Activated T-cell treated with anti-CD3 and anti-CD28 coated beads for 4 hours (primary cell): ENCODE results near the gene RWDD4.
"Not testable (repeated sequence)": the region's sequence is repeated elsewhere in the genome, so short reads cannot be mapped to it uniquely, and the experiment has no call there.

Experiments
- DNase-seq: peaks from one replicate; pipeline ENCODE4 v3.0.0-alpha.2; 2020

The RWDD4 gene

GRCh38 chr4:183635321-183635720, 23.7 kb downstream of the RWDD4 start:
- DNase-seq = no peak

- DNase-seq = no peak
Measured at GRCh38 chr4:183633476-183634400, 25.2 kb downstream of the RWDD4 start.

- no peak for DNase-seq
Measured at GRCh38 chr4:183632689-183633088, 26.3 kb downstream of the RWDD4 start.

- DNase-seq = no peak
Measured at GRCh38 chr4:183631577-183632198, 27.3 kb downstream of the RWDD4 start.

GRCh38 chr4:183627979-183628588, 30.9 kb downstream of the RWDD4 start:
- no peak for DNase-seq

- not testable (repeated sequence) for DNase-seq
Measured at GRCh38 chr4:183627286-183627685, 31.7 kb downstream of the RWDD4 start.

- no peak for DNase-seq
Measured at GRCh38 chr4:183626168-183626567, 32.8 kb downstream of the RWDD4 start.

GRCh38 chr4:183624548-183624947, 34.4 kb downstream of the RWDD4 start:
- DNase-seq = no peak

- DNase-seq = no peak
Measured at GRCh38 chr4:183621875-183622274, 37.1 kb downstream of the RWDD4 start.

GRCh38 chr4:183620421-183620820, 38.6 kb downstream of the RWDD4 start:
- DNase-seq = no peak

- DNase-seq = no peak
Measured at GRCh38 chr4:183618681-183619080, 40.3 kb downstream of the RWDD4 start.

- DNase-seq = no peak
Measured at GRCh38 chr4:183617075-183617474, 41.9 kb downstream of the RWDD4 start.

- DNase-seq = no peak
Measured at GRCh38 chr4:183612329-183613250, 46.4 kb downstream of the RWDD4 start.

- no peak for DNase-seq
Measured at GRCh38 chr4:183611210-183611830, 47.7 kb downstream of the RWDD4 start.

- DNase-seq = no peak
Measured at GRCh38 chr4:183610613-183611012, 48.4 kb downstream of the RWDD4 start.

GRCh38 chr4:183610033-183610432, 49.0 kb downstream of the RWDD4 start:
- no peak for DNase-seq

GRCh38 chr4:183609151-183609550, 49.8 kb downstream of the RWDD4 start:
- DNase-seq = no peak

GRCh38 chr4:183607894-183608293, 51.1 kb downstream of the RWDD4 start:
- no peak for DNase-seq

- no peak for DNase-seq
Measured at GRCh38 chr4:183602557-183603027, 56.4 kb downstream of the RWDD4 start.

- DNase-seq = no peak
Measured at GRCh38 chr4:183601381-183601780, 57.6 kb downstream of the RWDD4 start.

GRCh38 chr4:183600189-183600685, 58.7 kb downstream of the RWDD4 start:
- no peak for DNase-seq

- no peak for DNase-seq
Measured at GRCh38 chr4:183599690-183600089, 59.3 kb downstream of the RWDD4 start.
